Measurements from ENCODE around the gene KLRF1.
A peak's percentile ranks its signal among the peaks of the same experiment; 100 is the strongest.

KLRF1 gene

DNA sequence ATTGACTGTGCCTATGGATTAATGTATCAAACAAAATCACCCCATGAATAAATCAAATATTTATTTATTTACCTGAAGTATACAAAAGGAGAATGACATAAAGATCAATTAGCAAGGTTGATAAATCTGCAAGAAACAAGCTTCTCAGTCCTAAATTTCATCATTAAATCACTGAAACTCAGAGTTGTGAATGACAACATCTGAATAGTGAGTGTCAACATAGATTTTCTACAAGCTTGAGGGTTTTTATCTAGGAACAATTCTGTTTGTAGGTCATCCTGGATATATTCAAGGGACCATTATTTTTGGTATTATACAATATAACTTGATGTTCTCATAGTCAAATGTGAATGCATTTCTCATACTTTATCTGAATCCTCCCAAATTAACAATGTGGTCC is 17.4 kb upstream of the KLRF1 start:
- no peak overlapping the region for H3K14ac ChIP-seq (ENCODE audit: low read length in 2 of 2)
- H3K9me3 ChIP-seq (ENCODE audit: control insufficient read depth, low read length): no peaks in the 10 kb centered on the region
- H2BK12ac ChIP-seq (ENCODE audit: low read length in 2 of 2): no peak overlapping the region
- DNase-seq: no peak
- H3K27ac ChIP-seq (ENCODE audit: low read length, poor library complexity, severe bottlenecking): no peak overlapping the region
- no peak overlapping the region for H4K8ac ChIP-seq (ENCODE audit: low read length)
- H3K4ac ChIP-seq (ENCODE audit: low read depth in 1 of 2, low read length in 2 of 2): no peak overlapping the region
- no peaks in the 10 kb centered on the region for H3K4me1 ChIP-seq (ENCODE audit: control insufficient read depth, insufficient read depth, low read depth, low read length)
- H2BK120ac ChIP-seq (ENCODE audit: low read depth, low read length): no peak overlapping the region
- H2BK5ac ChIP-seq (ENCODE audit: low read depth, low read length, poor library complexity, severe bottlenecking): no peak overlapping the region
- no peak overlapping the region for H3K9ac ChIP-seq (ENCODE audit: low read length)
- H2AFZ ChIP-seq (ENCODE audit: low read depth, low read length): no peak overlapping the region
- H3K36me3 ChIP-seq (ENCODE audit: control insufficient read depth in 1 of 2, insufficient read depth in 2 of 2, low read depth in 1 of 2, low read length in 2 of 2): peaks cover 0 to 3% of the 10 kb centered on the region in 2 experiments
- no peak overlapping the region for H2BK15ac ChIP-seq (ENCODE audit: low read depth, poor library complexity, severe bottlenecking)
- H3K4me3 ChIP-seq (ENCODE audit: insufficient read depth in 1 of 2, low read depth in 1 of 2, low read length in 2 of 2): no peak overlapping the region
- H3K23ac ChIP-seq (ENCODE audit: low read length in 2 of 2): no peak overlapping the region
- H3K27me3 ChIP-seq (ENCODE audit: control insufficient read depth in 1 of 2, insufficient read depth in 1 of 2, low read length in 2 of 2): peaks cover 0 to 6% of the 10 kb centered on the region in 2 experiments
- H3K18ac ChIP-seq (ENCODE audit: low read depth in 1 of 2, low read length in 2 of 2): no peak overlapping the region
- H2AK5ac ChIP-seq (ENCODE audit: low read length, severe bottlenecking): no peak overlapping the region
- no peak overlapping the region for H4K91ac ChIP-seq (ENCODE audit: low read length)
- no peaks in the 10 kb centered on the region for H3K79me1 ChIP-seq (replicated peaks; ENCODE audit: low read length, poor library complexity, severe bottlenecking)
- H3K4me2 ChIP-seq (ENCODE audit: low read length, poor library complexity, severe bottlenecking): no peak overlapping the region

DNA sequence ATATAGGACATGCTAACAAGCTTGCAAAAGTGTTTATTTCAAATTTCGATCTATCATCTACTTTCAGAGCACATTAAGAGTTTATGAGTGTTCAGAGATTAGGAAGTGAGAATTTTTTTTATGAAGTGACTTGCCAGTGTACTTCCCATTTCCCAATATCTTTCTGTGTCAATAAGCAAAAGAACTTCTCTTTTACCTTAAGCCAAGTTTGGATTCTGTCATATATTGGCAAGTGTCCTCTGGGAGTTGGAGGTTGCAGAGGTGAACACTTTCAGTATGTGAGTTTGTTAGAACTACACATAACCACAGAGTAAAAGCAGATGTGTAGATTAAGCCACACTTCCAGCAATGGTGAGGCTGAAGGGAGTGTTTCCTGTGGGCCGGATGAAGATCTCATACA is 16.6 kb upstream of the KLRF1 start:
- WGBS: no CpG with 5 or more reads among the region's 2 CpGs
- Histone ChIP-seq H3K9ac (ENCODE audit: low read length) (no peak overlapping the region), H3K4me2 (ENCODE audit: low read length, poor library complexity, severe bottlenecking) (no peak overlapping the region), H2BK12ac (ENCODE audit: low read length in 2 of 2) (no peak overlapping the region), H3K4ac (ENCODE audit: low read depth in 1 of 2, low read length in 2 of 2) (no peak overlapping the region), H3K4me3 (ENCODE audit: insufficient read depth in 1 of 2, low read depth in 1 of 2, low read length in 2 of 2) (no peak overlapping the region), H2AK5ac (ENCODE audit: low read length, severe bottlenecking) (no peak overlapping the region), H2BK5ac (ENCODE audit: low read depth, low read length, poor library complexity, severe bottlenecking) (no peak overlapping the region), H4K8ac (ENCODE audit: low read length) (no peak overlapping the region), H3K27ac (ENCODE audit: low read length, poor library complexity, severe bottlenecking) (no peak overlapping the region), H3K9me3 (ENCODE audit: control insufficient read depth, low read length) (no peaks in the 10 kb centered on the region), H3K79me1 (replicated peaks; ENCODE audit: low read length, poor library complexity, severe bottlenecking) (no peaks in the 10 kb centered on the region), H3K27me3 (ENCODE audit: control insufficient read depth in 1 of 2, insufficient read depth in 1 of 2, low read length in 2 of 2) (peaks cover 0 to 6% of the 10 kb centered on the region in 2 experiments), H3K4me1 (ENCODE audit: control insufficient read depth, insufficient read depth, low read depth, low read length) (no peaks in the 10 kb centered on the region), H3K36me3 (ENCODE audit: control insufficient read depth in 1 of 2, insufficient read depth in 2 of 2, low read depth in 1 of 2, low read length in 2 of 2) (peaks cover 0 to 3% of the 10 kb centered on the region in 2 experiments), H2BK120ac (ENCODE audit: low read depth, low read length) (no peak overlapping the region), H2AFZ (ENCODE audit: low read depth, low read length) (no peak overlapping the region), H3K18ac (ENCODE audit: low read depth in 1 of 2, low read length in 2 of 2) (no peak overlapping the region), H4K91ac (ENCODE audit: low read length) (no peak overlapping the region), H2BK15ac (ENCODE audit: low read depth, poor library complexity, severe bottlenecking) (no peak overlapping the region), H3K23ac (ENCODE audit: low read length in 2 of 2) (no peak overlapping the region), H3K14ac (ENCODE audit: low read length in 2 of 2) (no peak overlapping the region)
- DNase-seq: no peak

GRCh38 chr12:9811621-9812020 is 15.7 kb upstream of the KLRF1 start:
- no peak overlapping the region for H2BK5ac ChIP-seq (ENCODE audit: low read depth, low read length, poor library complexity, severe bottlenecking)
- H3K27me3 ChIP-seq (ENCODE audit: control insufficient read depth in 1 of 2, insufficient read depth in 1 of 2, low read length in 2 of 2): peaks cover 0 to 6% of the 10 kb centered on the region in 2 experiments
- H3K36me3 ChIP-seq (ENCODE audit: control insufficient read depth in 1 of 2, insufficient read depth in 2 of 2, low read depth in 1 of 2, low read length in 2 of 2): peaks cover 0 to 3% of the 10 kb centered on the region in 2 experiments
- no peaks in the 10 kb centered on the region for H3K79me1 ChIP-seq (replicated peaks; ENCODE audit: low read length, poor library complexity, severe bottlenecking)
- no peak overlapping the region for H2BK15ac ChIP-seq (ENCODE audit: low read depth, poor library complexity, severe bottlenecking)
- no peak overlapping the region for H3K4me2 ChIP-seq (ENCODE audit: low read length, poor library complexity, severe bottlenecking)
- H3K23ac ChIP-seq (ENCODE audit: low read length in 2 of 2): no peak overlapping the region
- no peak overlapping the region for H3K4me3 ChIP-seq (ENCODE audit: insufficient read depth in 1 of 2, low read depth in 1 of 2, low read length in 2 of 2)
- H3K9ac ChIP-seq (ENCODE audit: low read length): no peak overlapping the region
- no peak overlapping the region for H3K18ac ChIP-seq (ENCODE audit: low read depth in 1 of 2, low read length in 2 of 2)
- no peak for DNase-seq
- no peak overlapping the region for H3K4ac ChIP-seq (ENCODE audit: low read depth in 1 of 2, low read length in 2 of 2)
- no peak overlapping the region for H2BK120ac ChIP-seq (ENCODE audit: low read depth, low read length)
- no peaks in the 10 kb centered on the region for H3K9me3 ChIP-seq (ENCODE audit: control insufficient read depth, low read length)
- H2AFZ ChIP-seq (ENCODE audit: low read depth, low read length): no peak overlapping the region
- H3K4me1 ChIP-seq (ENCODE audit: control insufficient read depth, insufficient read depth, low read depth, low read length): no peaks in the 10 kb centered on the region
- no peak overlapping the region for H2AK5ac ChIP-seq (ENCODE audit: low read length, severe bottlenecking)
- no peak overlapping the region for H4K91ac ChIP-seq (ENCODE audit: low read length)
- H3K14ac ChIP-seq (ENCODE audit: low read length in 2 of 2): no peak overlapping the region
- H2BK12ac ChIP-seq (ENCODE audit: low read length in 2 of 2): no peak overlapping the region
- no peak overlapping the region for H3K27ac ChIP-seq (ENCODE audit: low read length, poor library complexity, severe bottlenecking)
- WGBS: 98% methylated on average over 5 of the region's 5 CpGs
- no peak overlapping the region for H4K8ac ChIP-seq (ENCODE audit: low read length)

DNA sequence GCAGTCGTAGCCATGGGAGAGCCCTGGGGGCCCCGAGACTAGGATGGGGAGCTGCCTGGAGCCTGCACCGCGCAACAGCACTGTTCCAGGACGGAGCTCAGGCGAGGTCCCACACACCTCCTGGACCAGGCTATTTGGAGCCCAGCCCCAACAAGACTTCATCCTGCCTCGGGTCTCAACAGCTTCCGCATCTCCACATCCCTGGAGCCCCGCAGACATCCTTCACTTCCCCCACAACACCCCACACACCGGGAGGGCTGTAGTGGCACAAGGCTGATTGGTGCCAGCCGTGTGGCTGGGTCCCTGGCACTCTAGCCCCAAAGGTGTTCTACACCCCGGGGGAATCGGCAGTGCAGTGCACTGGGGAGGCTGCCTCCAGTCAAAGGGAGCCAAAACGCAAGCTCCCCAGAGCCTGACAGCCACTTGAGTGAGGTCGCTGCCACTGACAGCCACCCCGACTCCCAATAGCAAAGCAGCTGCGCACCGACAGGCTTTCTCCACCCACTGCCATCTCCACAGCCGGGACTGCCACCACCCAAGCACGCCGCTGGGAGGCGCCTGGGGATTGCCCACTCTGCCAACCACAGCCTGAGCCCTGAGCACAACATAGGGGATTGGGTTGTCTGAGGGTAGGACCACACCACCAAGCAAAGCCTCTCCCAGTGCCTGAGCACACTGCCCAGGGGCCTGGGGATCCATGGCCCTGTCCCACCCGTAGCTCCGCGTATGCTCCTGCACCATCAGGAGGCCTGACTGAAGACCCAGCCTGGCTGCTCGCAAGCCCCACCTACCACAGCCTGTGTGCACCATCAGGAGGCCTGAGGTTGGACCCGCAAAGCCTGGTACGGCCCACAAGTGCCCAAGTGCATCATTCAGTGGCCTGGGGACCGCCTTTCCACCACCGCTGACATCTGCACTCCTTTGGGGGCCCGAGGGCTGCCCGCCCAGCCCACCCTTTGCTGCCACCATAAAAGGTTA is 13.2 kb upstream of the KLRF1 start:
- H3K9me3 ChIP-seq (ENCODE audit: control insufficient read depth, low read length): no peaks in the 10 kb centered on the region
- H2BK120ac ChIP-seq (ENCODE audit: low read depth, low read length): no peak overlapping the region
- WGBS: 75% methylated on average over 26 of the region's 32 CpGs
- no peaks in the 10 kb centered on the region for H3K4me1 ChIP-seq (ENCODE audit: control insufficient read depth, insufficient read depth, low read depth, low read length)
- peak overlapping the region in 1 of 2 experiments; percentile 51 for H2BK12ac ChIP-seq (ENCODE audit: low read length in 2 of 2)
- no peak overlapping the region for H2BK15ac ChIP-seq (ENCODE audit: low read depth, poor library complexity, severe bottlenecking)
- H2BK5ac ChIP-seq (ENCODE audit: low read depth, low read length, poor library complexity, severe bottlenecking): no peak overlapping the region
- peak overlapping the region; percentile 53 for H3K9ac ChIP-seq (ENCODE audit: low read length)
- H3K36me3 ChIP-seq (ENCODE audit: control insufficient read depth in 1 of 2, insufficient read depth in 2 of 2, low read depth in 1 of 2, low read length in 2 of 2): peaks cover 0 to 3% of the 10 kb centered on the region in 2 experiments
- H3K27ac ChIP-seq (ENCODE audit: low read length, poor library complexity, severe bottlenecking): no peak overlapping the region
- H3K18ac ChIP-seq (ENCODE audit: low read depth in 1 of 2, low read length in 2 of 2): peak overlapping the region; percentile 5 to 48
- no peak overlapping the region for H2AK5ac ChIP-seq (ENCODE audit: low read length, severe bottlenecking)
- peaks cover 6 to 17% of the 10 kb centered on the region in 2 experiments for H3K27me3 ChIP-seq (ENCODE audit: control insufficient read depth in 1 of 2, insufficient read depth in 1 of 2, low read length in 2 of 2)
- H4K91ac ChIP-seq (ENCODE audit: low read length): peak overlapping the region; percentile 85
- peak; percentile 53 for DNase-seq
- H3K23ac ChIP-seq (ENCODE audit: low read length in 2 of 2): no peak overlapping the region
- peak overlapping the region in 1 of 2 experiments; percentile 67 for H3K4me3 ChIP-seq (ENCODE audit: insufficient read depth in 1 of 2, low read depth in 1 of 2, low read length in 2 of 2)
- peak overlapping the region; percentile 48 for H2AFZ ChIP-seq (ENCODE audit: low read depth, low read length)
- H3K79me1 ChIP-seq (replicated peaks; ENCODE audit: low read length, poor library complexity, severe bottlenecking): no peaks in the 10 kb centered on the region
- H3K4me2 ChIP-seq (ENCODE audit: low read length, poor library complexity, severe bottlenecking): no peak overlapping the region
- peak overlapping the region; percentile 76 for H4K8ac ChIP-seq (ENCODE audit: low read length)
- H3K14ac ChIP-seq (ENCODE audit: low read length in 2 of 2): peak overlapping the region in 1 of 2 experiments; percentile 9
- no peak overlapping the region for H3K4ac ChIP-seq (ENCODE audit: low read depth in 1 of 2, low read length in 2 of 2)

All from mesenchymal stem cell (in vitro differentiated cells and primary cell).